Keratinocyte (primary cell): ENCODE measurements around the gene CDA. TPM values are rescaled to one million over a fixed set of nuclear protein-coding genes. Genes with fewer than 3 reads are reported as not detected.

Experiments
- DNase-seq: peaks from one replicate; pipeline ENCODE4 v3.0.0-alpha.2; 2011; ENCODE audit warnings: low read depth, missing footprints, low spot score
- FAIRE-seq: peaks from 2 replicates; lab custom pipeline; 2011; peaks lifted over from hg19 to GRCh38; lab: Jason Lieb, UNC
- H2AFZ ChIP-seq: 2 replicates; pipeline ENCODE4 v1.6.0; 2012; ENCODE audit warnings: low read length, control low read depth, inconsistent platforms; ENCODE audit not compliant: control insufficient read depth
- H3K27ac ChIP-seq: 2 replicates; pipeline ENCODE4 v1.5.1; 2011; ENCODE audit warnings: low read length; ENCODE audit not compliant: control insufficient read depth, insufficient read depth
- H3K27me3 ChIP-seq: 3 replicates; pipeline ENCODE4 v1.6.0; 2011; ENCODE audit warnings: low read length; ENCODE audit not compliant: control insufficient read depth, insufficient read depth; ENCODE audit errors: extremely low read depth
- H3K36me3 ChIP-seq, 2 experiments: 2 replicates in 1 of 2; 3 replicates in 1 of 2; pipeline ENCODE4 v1.5.1; 2011; ENCODE audit warnings: low read length in 2 of 2, mild to moderate bottlenecking in 1 of 2; ENCODE audit not compliant: control insufficient read depth in 2 of 2, insufficient read depth in 2 of 2; ENCODE audit errors: extremely low read depth in 1 of 2
- H3K4me1 ChIP-seq: 3 replicates; pipeline ENCODE4 v1.5.1; 2011; ENCODE audit warnings: low read length; ENCODE audit not compliant: control insufficient read depth, insufficient read depth; ENCODE audit errors: extremely low read depth
- H3K4me2 ChIP-seq: 3 replicates; pipeline ENCODE4 v1.6.0; 2011; ENCODE audit warnings: low read depth, low read length; ENCODE audit not compliant: control insufficient read depth, insufficient read depth; ENCODE audit errors: extremely low read depth
- H3K4me3 ChIP-seq, 3 experiments: fragments of 200-600 bp in 1 of 3; sonication (generic) in 1 of 3; 2 replicates in 2 of 3; 3 replicates in 1 of 3; pipeline ENCODE4 v1.5.1; 2011 to 2016; ENCODE audit warnings: low read length in 3 of 3, mild to moderate bottlenecking in 3 of 3, control low read depth in 2 of 3, inconsistent platforms in 1 of 3, low read depth in 1 of 3, mixed read lengths in 1 of 3, mixed run types in 1 of 3, moderate library complexity in 1 of 3; ENCODE audit not compliant: control insufficient read depth in 2 of 3, insufficient read depth in 2 of 3; ENCODE audit errors: extremely low read depth in 1 of 3
- H3K79me2 ChIP-seq: 2 replicates; pipeline ENCODE4 v1.6.0; 2012; ENCODE audit warnings: low read length; ENCODE audit not compliant: control insufficient read depth, insufficient read depth
- H3K9ac ChIP-seq: 3 replicates; pipeline ENCODE4 v1.6.0; 2011; ENCODE audit warnings: low read length; ENCODE audit not compliant: control insufficient read depth, insufficient read depth; ENCODE audit errors: extremely low read depth
- H3K9me1 ChIP-seq: 3 replicates; pipeline ENCODE4 v1.6.0; 2011; ENCODE audit warnings: low read length; ENCODE audit not compliant: control insufficient read depth, insufficient read depth; ENCODE audit errors: extremely low read depth
- H3K9me3 ChIP-seq: 2 replicates; pipeline ENCODE4 v1.5.1; 2012; ENCODE audit warnings: low read depth, low read length; ENCODE audit not compliant: control insufficient read depth
- H4K20me1 ChIP-seq: 3 replicates; pipeline ENCODE4 v1.6.0; 2011; ENCODE audit warnings: low read length; ENCODE audit not compliant: control insufficient read depth, insufficient read depth; ENCODE audit errors: extremely low read depth
- CTCF ChIP-seq, 3 experiments: IDR thresholded peaks in 1 of 3; conservative IDR thresholded peaks in 1 of 3; optimal IDR thresholded peaks in 1 of 3; 2 replicates in 2 of 3; 3 replicates in 1 of 3; pipeline versions ENCODE3 to v1.5.1; 2011; ENCODE audit warnings: low read length in 3 of 3, mild to moderate bottlenecking in 3 of 3, moderate library complexity in 2 of 3, control low read depth in 1 of 3, inconsistent platforms in 1 of 3; ENCODE audit not compliant: insufficient read depth in 2 of 3; ENCODE audit errors: extremely low read depth in 1 of 3
- EZH2 ChIP-seq: IDR thresholded peaks from one replicate; pipeline ENCODE4 v1.6.1; 2012; ENCODE audit warnings: inconsistent platforms, mild to moderate bottlenecking, low read length, moderate library complexity
- dilution Hi-C: fragments of 300-500 bp; cut with MboI; formaldehyde crosslinking; loops from one replicate; pipeline ENCODE4 v1.7.0; 2020; ENCODE audit warnings: low sequenced_read_pairs; ENCODE audit not compliant: extremely low pct_ligation_motif_present
- polyA plus RNA-seq, 5 experiments: library from polyadenylated mRNA; depleted of rRNA in 3 of 5; stranded (reverse) in 3 of 5; stranded (forward) in 1 of 5; unstranded in 1 of 5; fragments of >200 nt; gene quantifications; 1 replicate in 1 of 5; 2 replicates in 3 of 5; 3 replicates in 1 of 5; pipeline versions ENCODE4 v1.2.1 to v1.2.3, GENCODE V29; 2011 to 2012; ENCODE audit warnings: missing spikeins in 2 of 5, low read depth in 1 of 5, low replicate concordance in 1 of 5

CDA gene
- polyA plus RNA-seq, 1 donor (not counting 4 experiments of a cell fraction or from before 2014, with no cell fraction given), result 44.9 TPM

GRCh38 chr1:20611652-20612051 lies 22.8 kb downstream of the CDA start:
- Histone ChIP-seq H3K9ac (no peak overlapping the region), H3K9me1 (no peaks in the 10 kb centered on the region), H3K79me2 (no peaks in the 10 kb centered on the region), H4K20me1 (no peaks in the 10 kb centered on the region), H2AFZ (no peak overlapping the region), H3K36me3 (peaks cover 0 to 9% of the 10 kb centered on the region in 2 experiments), H3K4me2 (no peak overlapping the region), H3K4me3 (no peak overlapping the region), H3K9me3 (no peaks in the 10 kb centered on the region), H3K27me3 (no peaks in the 10 kb centered on the region), H3K27ac (peak overlapping the region; percentile 63), H3K4me1 (peaks cover 19% of the 10 kb centered on the region)
- TF ChIP-seq CTCF (optimal IDR thresholded peaks at IDR 0.05 in 1 of 3, IDR thresholded peaks at IDR 0.05 in 1 of 3, conservative IDR thresholded peaks at IDR 0.05 in 1 of 3; ENCODE audit: extremely low read depth in 1 of 3, insufficient read depth in 2 of 3, low read length in 3 of 3) (no peak), EZH2 (no peak)
- DNase-seq (no peak), FAIRE-seq (no peak)
- dilution Hi-C loops, result no loop called here

- peak overlapping the region; percentile 44 for H3K9ac ChIP-seq
- peaks cover 0 to 9% of the 10 kb centered on the region in 2 experiments for H3K36me3 ChIP-seq
- dilution Hi-C loops, result no loop called here
- H3K79me2 ChIP-seq, result no peaks in the 10 kb centered on the region
- H3K27me3 ChIP-seq, result no peaks in the 10 kb centered on the region
- peak; percentile 78 for DNase-seq
- H3K9me3 ChIP-seq, result no peaks in the 10 kb centered on the region
- no peak overlapping the region for H3K4me3 ChIP-seq
- no peak overlapping the region for H2AFZ ChIP-seq
- H3K27ac ChIP-seq, result peak overlapping the region; percentile 63
- no peaks in the 10 kb centered on the region for H3K9me1 ChIP-seq
- no peak overlapping the region for H3K4me2 ChIP-seq
- FAIRE-seq, result peak; percentile 57
- peaks cover 19% of the 10 kb centered on the region for H3K4me1 ChIP-seq
- no peak for TF ChIP-seq EZH2
- TF ChIP-seq CTCF (optimal IDR thresholded peaks at IDR 0.05 in 1 of 3, IDR thresholded peaks at IDR 0.05 in 1 of 3, conservative IDR thresholded peaks at IDR 0.05 in 1 of 3; ENCODE audit: extremely low read depth in 1 of 3, insufficient read depth in 2 of 3, low read length in 3 of 3), result no peak
- H4K20me1 ChIP-seq, result no peaks in the 10 kb centered on the region
Measured at GRCh38 chr1:20612221-20612746, 23.4 kb downstream of the CDA start.
